Transverse colon (tissue), 4 donors: ENCODE data around the gene SMPDL3A. TPM values are rescaled to one million over a fixed set of nuclear protein-coding genes. Genes with fewer than 3 reads are reported as not detected.

Experiments used
- DNase-seq: peaks from one replicate; pipeline ENCODE4 v3.0.0-alpha.2; 2019
- H3K27ac ChIP-seq, 4 donors: fragments of 200-600 bp; sonication (generic); 2 replicates each; pipeline ENCODE4 v1.5.1; 2016 to 2018; ENCODE audit warnings: inconsistent platforms in 4 of 4
- H3K27me3 ChIP-seq: fragments of 200-600 bp; sonication (generic); 2 replicates; pipeline ENCODE4 v1.5.1; 2017; ENCODE audit warnings: inconsistent platforms
- H3K36me3 ChIP-seq, 4 donors: fragments of 200-600 bp; sonication (generic); 2 replicates each; pipeline ENCODE4 v1.5.1; 2017 to 2019; ENCODE audit warnings: inconsistent platforms in 4 of 4
- H3K4me1 ChIP-seq, 4 donors: fragments of 200-600 bp; sonication (generic); 2 replicates each; pipeline ENCODE4 v1.5.1; 2017 to 2020; ENCODE audit warnings: inconsistent platforms in 4 of 4
- H3K4me3 ChIP-seq, 4 donors: fragments of 200-600 bp; sonication (generic); 1 replicate in 1 of 4; 2 replicates in 3 of 4; pipeline versions ENCODE4 v1.5.1 to v1.6.1; 2017 to 2019; ENCODE audit warnings: inconsistent platforms in 4 of 4
- H3K9me3 ChIP-seq, 2 donors: fragments of 200-600 bp; sonication (generic); 2 replicates each; pipeline ENCODE4 v1.5.1; 2017 to 2019; ENCODE audit warnings: inconsistent platforms in 2 of 2
- CTCF ChIP-seq, 5 experiments: fragments of 200-600 bp in 3 of 5; fragments of 450-650 bp in 2 of 5; sonication (generic) in 3 of 5; IDR thresholded peaks; 1 replicate in 2 of 5; 2 replicates in 3 of 5; pipeline ENCODE4 v1.5.1; 2016 to 2017; ENCODE audit warnings: antibody characterized with exemption in 5 of 5, inconsistent platforms in 3 of 5, mild to moderate bottlenecking in 2 of 5, moderate library complexity in 1 of 5
- EP300 ChIP-seq: sonication (generic); formaldehyde crosslinking; IDR thresholded peaks from one replicate; pipeline ENCODE4 v1.6.1; 2017; ENCODE audit warnings: antibody characterized with exemption, low read depth
- POLR2A ChIP-seq: fragments of 450-650 bp; IDR thresholded peaks from one replicate; pipeline ENCODE4 v1.6.1; 2016; ENCODE audit warnings: antibody characterized with exemption, mild to moderate bottlenecking, moderate library complexity
- POLR2AphosphoS5 ChIP-seq, 3 donors: sonication (generic); formaldehyde crosslinking; IDR thresholded peaks; one replicate each; pipeline ENCODE4 v1.6.1; 2016; ENCODE audit warnings: antibody characterized with exemption in 3 of 3
- WGBS, 2 donors: methylation state at CpG; one replicate each; pipeline ENCODE4 v1.1.5; 2018; ENCODE audit warnings: low coverage in 1 of 2; 5-methylcytosine and 5-hydroxymethylcytosine counted together
- in situ Hi-C, 4 donors: fragments of 200-750 bp; cut with MboI; loops; one replicate each; pipeline versions ENCODE4 v1.15.0 to v1.15.1; 2017; ENCODE audit warnings: low sequenced_read_pairs in 3 of 4, low pct_ligation_motif_present in 1 of 4, low pct_unique_long_range_greater_than_20kb in 1 of 4
- intact Hi-C: fragments of 100-400 bp; cut with DNase I; formaldehyde crosslinking; loops from one replicate; pipeline ENCODE4 v1.15.1; 2023; ENCODE audit warnings: low total_unique reads
- total RNA-seq, 4 donors: library from RNA; depleted of rRNA; stranded (reverse); fragments of >200 nt; gene quantifications; one replicate each; pipeline ENCODE4 v1.1.0, GENCODE V29; 2016

The SMPDL3A gene
- total RNA-seq, 4 donors from 2014 or later: 10.1 to 353 (median 172) TPM

DNA sequence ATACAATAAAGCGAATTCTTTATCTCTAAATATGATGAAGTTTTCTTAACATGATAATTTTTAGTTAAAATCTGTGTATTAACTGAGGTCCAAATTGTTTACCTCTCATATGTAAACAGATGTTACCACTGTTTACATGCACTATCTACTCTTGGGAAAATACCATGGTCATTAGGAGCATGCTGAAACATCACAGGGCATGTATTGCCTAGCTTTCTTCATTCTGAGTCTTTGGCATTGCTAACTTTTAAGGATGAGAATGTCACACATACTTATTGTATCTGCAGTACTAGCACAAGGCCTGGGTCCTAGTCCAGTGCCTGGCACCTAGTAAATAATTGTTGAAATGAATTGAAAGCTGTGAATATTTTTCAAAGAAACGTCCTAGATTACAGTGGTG lies 20.6 kb downstream of the SMPDL3A start:
- no peak for DNase-seq
- no peak overlapping the region for H3K27ac ChIP-seq
- intact Hi-C loops: no loop called here
- in situ Hi-C loops: no loop called here
- no peak for TF ChIP-seq POLR2A
- no peak for TF ChIP-seq CTCF (IDR thresholded peaks at IDR 0.05)
- TF ChIP-seq POLR2AphosphoS5 (IDR thresholded peaks at IDR 0.05): no peak
- TF ChIP-seq EP300: no peak
- 51 to 70% methylated on average over 2 of the region's 2 CpGs for WGBS, 2 donors
- H3K36me3 ChIP-seq: peaks cover 0 to 14% (median 5%) of the 10 kb centered on the region in 4 donors
- no peaks in the 10 kb centered on the region for H3K27me3 ChIP-seq
- peaks cover 0 to 11% (median 2%) of the 10 kb centered on the region in 4 donors for H3K4me1 ChIP-seq
- H3K4me3 ChIP-seq: no peak overlapping the region
- H3K9me3 ChIP-seq: no peaks in the 10 kb centered on the region

- Histone ChIP-seq H3K27me3 (no peaks in the 10 kb centered on the region), H3K27ac (no peak overlapping the region), H3K4me3 (no peak overlapping the region), H3K36me3 (peaks cover 0 to 10% (median 3%) of the 10 kb centered on the region in 4 donors), H3K4me1 (peaks cover 0 to 11% (median 2%) of the 10 kb centered on the region in 4 donors), H3K9me3 (no peaks in the 10 kb centered on the region)
- 33 to 34% methylated on average over 1 of the region's 1 CpG for WGBS, 2 donors
- DNase-seq: no peak
- intact Hi-C loops (no loop called here), in situ Hi-C loops (no loop called here)
- TF ChIP-seq POLR2AphosphoS5 (IDR thresholded peaks at IDR 0.05) (no peak), EP300 (no peak), CTCF (IDR thresholded peaks at IDR 0.05) (no peak)
Measured at GRCh38 chr6:122810189-122810588, 21.1 kb downstream of the SMPDL3A start.

DNA sequence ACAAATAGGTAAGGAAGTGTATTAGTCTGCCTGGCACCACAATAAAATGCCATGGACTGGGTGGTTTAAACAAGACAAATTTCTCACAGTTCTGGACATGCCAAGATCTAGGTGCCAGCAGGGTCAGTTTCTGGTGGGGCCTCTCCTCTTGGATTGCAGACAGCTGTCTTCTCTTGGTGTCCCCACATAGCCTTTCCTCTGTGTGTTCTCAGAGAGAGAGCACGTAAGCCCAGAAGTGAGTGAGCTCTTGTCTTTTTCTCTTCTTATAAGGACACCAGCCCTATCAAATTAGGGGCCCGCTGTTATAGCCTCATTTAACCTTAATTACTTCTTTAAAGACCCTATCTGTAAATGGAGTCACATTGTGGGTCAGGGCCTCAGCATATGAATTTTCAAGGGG lies 28.3 kb downstream of the SMPDL3A start:
- TF ChIP-seq EP300: no peak
- no peak for TF ChIP-seq CTCF (IDR thresholded peaks at IDR 0.05)
- no peak for TF ChIP-seq POLR2A
- no peak for TF ChIP-seq POLR2AphosphoS5 (IDR thresholded peaks at IDR 0.05)
- 82 to 100% methylated on average over 1 to 2 of the region's 2 CpGs for WGBS, 2 donors
- Histone ChIP-seq H3K27me3 (no peaks in the 10 kb centered on the region), H3K4me1 (no peaks in the 10 kb centered on the region), H3K36me3 (no peaks in the 10 kb centered on the region), H3K9me3 (no peaks in the 10 kb centered on the region), H3K27ac (no peak overlapping the region), H3K4me3 (no peak overlapping the region)
- no peak for DNase-seq
- intact Hi-C loops: no loop called here
- in situ Hi-C loops: no loop called here

GRCh38 chr6:122817766-122818165 lies 28.7 kb downstream of the SMPDL3A start:
- no peak for DNase-seq
- intact Hi-C loops (no loop called here), in situ Hi-C loops (no loop called here)
- Histone ChIP-seq H3K9me3 (no peaks in the 10 kb centered on the region), H3K36me3 (no peaks in the 10 kb centered on the region), H3K27me3 (no peaks in the 10 kb centered on the region), H3K27ac (no peak overlapping the region), H3K4me3 (no peak overlapping the region), H3K4me1 (no peaks in the 10 kb centered on the region)
- TF ChIP-seq EP300 (no peak), CTCF (IDR thresholded peaks at IDR 0.05) (no peak), POLR2AphosphoS5 (IDR thresholded peaks at IDR 0.05) (no peak), POLR2A (no peak)
- 56 to 71% methylated on average over 4 of the region's 4 CpGs for WGBS, 2 donors
